ENCODE measurements around the gene ALX3. TPM values are rescaled to one million over a fixed set of nuclear protein-coding genes. Genes with fewer than 3 reads are reported as not detected.
A peak's percentile ranks its signal among the peaks of the same experiment; 100 is the strongest.

Gene ALX3
- total RNA-seq, 1 donor from 2014 or later = not detected

- Histone ChIP-seq H3K36me3 (ENCODE audit: control insufficient read depth, insufficient read depth, low read length) (no peaks in the 10 kb centered on the region), H3K4me3 (ENCODE audit: low read depth, low read length) (no peak overlapping the region), H3K27me3 (ENCODE audit: control insufficient read depth, insufficient read depth, low read length) (peaks cover 16% of the 10 kb centered on the region)
- FAIRE-seq = no peak
- TF ChIP-seq, protein P1, sequence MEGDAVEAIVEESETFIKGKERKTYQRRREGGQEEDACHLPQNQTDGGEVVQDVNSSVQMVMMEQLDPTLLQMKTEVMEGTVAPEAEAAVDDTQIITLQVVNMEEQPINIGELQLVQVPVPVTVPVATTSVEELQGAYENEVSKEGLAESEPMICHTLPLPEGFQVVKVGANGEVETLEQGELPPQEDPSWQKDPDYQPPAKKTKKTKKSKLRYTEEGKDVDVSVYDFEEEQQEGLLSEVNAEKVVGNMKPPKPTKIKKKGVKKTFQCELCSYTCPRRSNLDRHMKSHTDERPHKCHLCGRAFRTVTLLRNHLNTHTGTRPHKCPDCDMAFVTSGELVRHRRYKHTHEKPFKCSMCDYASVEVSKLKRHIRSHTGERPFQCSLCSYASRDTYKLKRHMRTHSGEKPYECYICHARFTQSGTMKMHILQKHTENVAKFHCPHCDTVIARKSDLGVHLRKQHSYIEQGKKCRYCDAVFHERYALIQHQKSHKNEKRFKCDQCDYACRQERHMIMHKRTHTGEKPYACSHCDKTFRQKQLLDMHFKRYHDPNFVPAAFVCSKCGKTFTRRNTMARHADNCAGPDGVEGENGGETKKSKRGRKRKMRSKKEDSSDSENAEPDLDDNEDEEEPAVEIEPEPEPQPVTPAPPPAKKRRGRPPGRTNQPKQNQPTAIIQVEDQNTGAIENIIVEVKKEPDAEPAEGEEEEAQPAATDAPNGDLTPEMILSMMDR (IDR thresholded peaks at IDR 0.05; ENCODE audit: insufficient read depth, low read length, severe bottlenecking) = no peak
- no peak for DNase-seq (ENCODE audit: low read depth)
Measured at GRCh38 chr1:110094931-110095654, 24.6 kb upstream of the ALX3 start.

- no peaks in the 10 kb centered on the region for H3K36me3 ChIP-seq (ENCODE audit: control insufficient read depth, insufficient read depth, low read length)
Measured at GRCh38 chr1:110092991-110093390, 22.5 kb upstream of the ALX3 start.

DNA sequence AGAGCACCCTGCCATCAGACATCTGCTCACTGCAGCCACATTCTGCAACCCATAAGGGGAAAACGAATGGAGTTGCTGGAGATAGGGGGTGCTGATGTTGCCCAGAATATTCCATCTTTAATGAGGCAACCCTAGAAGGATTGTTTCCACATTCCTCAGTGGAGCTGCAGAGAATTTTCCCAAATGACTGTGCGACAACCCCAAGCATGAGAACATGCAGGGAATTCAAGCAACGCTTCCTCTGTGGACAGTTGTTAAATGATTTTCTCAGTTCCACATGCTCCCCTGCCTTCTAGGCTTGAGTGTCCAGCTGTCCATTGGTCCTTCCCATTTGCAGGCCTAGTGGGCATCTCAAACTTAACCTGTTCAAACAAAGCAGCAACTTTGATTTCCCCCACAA is 21.3 kb upstream of the ALX3 start:
- DNase-seq (ENCODE audit: low read depth) = no peak
- Histone ChIP-seq H3K36me3 (ENCODE audit: control insufficient read depth, insufficient read depth, low read length) (no peaks in the 10 kb centered on the region), H3K27me3 (ENCODE audit: control insufficient read depth, insufficient read depth, low read length) (peaks cover 19% of the 10 kb centered on the region), H3K4me3 (ENCODE audit: low read depth, low read length) (no peak overlapping the region)
- peak; percentile 13 for FAIRE-seq
- TF ChIP-seq, protein P1 (IDR thresholded peaks at IDR 0.05; ENCODE audit: insufficient read depth, low read length, severe bottlenecking) = no peak

More at GRCh38 chr1:110092991-110093390, 22.5 kb upstream of the ALX3 start:
- no peak overlapping the region for H3K4me3 ChIP-seq (ENCODE audit: low read depth, low read length)
- TF ChIP-seq, protein P1 (IDR thresholded peaks at IDR 0.05; ENCODE audit: insufficient read depth, low read length, severe bottlenecking) = no peak
- peaks cover 19% of the 10 kb centered on the region for H3K27me3 ChIP-seq (ENCODE audit: control insufficient read depth, insufficient read depth, low read length)
- FAIRE-seq (no peak), DNase-seq (ENCODE audit: low read depth) (no peak)

DNA sequence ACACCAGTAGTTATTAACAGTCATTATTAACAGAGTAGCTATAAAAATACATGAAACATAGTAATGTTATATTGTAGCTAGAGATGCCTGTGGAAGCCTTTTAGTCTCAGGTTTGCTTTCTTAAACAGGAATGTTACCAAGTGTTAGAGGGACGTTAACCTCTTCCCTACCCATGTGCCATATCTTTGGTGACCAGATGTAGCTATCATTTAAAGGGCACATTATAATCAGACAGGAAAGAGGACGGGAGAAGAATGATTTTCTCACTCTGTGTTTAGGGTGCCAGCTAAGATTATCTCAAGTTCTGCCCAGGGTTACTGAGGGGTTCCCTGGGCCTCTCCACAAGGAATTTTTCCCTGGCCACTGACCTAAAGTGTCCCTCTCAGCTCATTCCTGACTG is 20.9 kb upstream of the ALX3 start:
- Histone ChIP-seq H3K27me3 (ENCODE audit: control insufficient read depth, insufficient read depth, low read length) (peaks cover 23% of the 10 kb centered on the region), H3K4me3 (ENCODE audit: low read depth, low read length) (no peak overlapping the region), H3K36me3 (ENCODE audit: control insufficient read depth, insufficient read depth, low read length) (no peaks in the 10 kb centered on the region)
- TF ChIP-seq, protein P1 (IDR thresholded peaks at IDR 0.05; ENCODE audit: insufficient read depth, low read length, severe bottlenecking) = no peak
- DNase-seq (ENCODE audit: low read depth) (no peak), FAIRE-seq (no peak)

DNA sequence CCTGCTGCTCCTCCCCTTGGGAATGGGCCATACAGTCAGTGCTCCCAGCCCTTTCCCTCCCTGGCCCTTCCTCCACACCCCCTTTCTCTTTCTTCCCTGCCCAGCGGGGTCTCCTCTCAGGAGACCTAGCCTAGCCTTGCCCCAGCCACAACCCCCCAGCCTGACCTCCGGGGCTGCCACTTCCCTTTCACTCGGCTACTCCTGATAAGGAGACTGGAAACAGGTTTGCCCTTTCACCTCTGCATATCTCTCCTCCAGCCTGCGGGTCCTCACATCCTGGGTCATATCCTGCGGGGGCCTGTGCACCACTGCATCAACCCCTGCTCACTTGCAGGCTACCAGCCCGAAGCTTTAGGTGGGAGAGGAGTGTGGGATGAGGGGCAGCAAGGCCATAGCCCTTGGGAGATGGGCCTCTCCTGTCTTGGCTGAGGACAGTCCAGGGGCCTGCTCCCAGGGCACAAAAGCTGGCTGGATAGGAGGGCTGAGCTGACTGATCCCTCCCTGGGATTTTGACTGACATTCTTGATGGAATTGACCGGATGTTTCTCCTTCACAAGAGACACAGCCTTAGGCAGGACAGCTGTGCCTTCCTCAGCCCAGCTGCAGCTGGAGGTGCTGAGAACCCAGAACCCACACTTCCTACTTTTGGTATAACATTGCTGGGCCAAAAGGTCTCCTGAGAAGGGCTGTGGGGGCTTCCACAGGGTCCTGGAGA is 19.2 kb upstream of the ALX3 start:
- TF ChIP-seq, protein P1 (IDR thresholded peaks at IDR 0.05; ENCODE audit: insufficient read depth, low read length, severe bottlenecking) = no peak
- Histone ChIP-seq H3K27me3 (ENCODE audit: control insufficient read depth, insufficient read depth, low read length) (peaks cover 27% of the 10 kb centered on the region), H3K36me3 (ENCODE audit: control insufficient read depth, insufficient read depth, low read length) (no peaks in the 10 kb centered on the region), H3K4me3 (ENCODE audit: low read depth, low read length) (no peak overlapping the region)
- FAIRE-seq (no peak), DNase-seq (ENCODE audit: low read depth) (no peak)
